Measurements from ENCODE around the gene ITPR1.

DNA sequence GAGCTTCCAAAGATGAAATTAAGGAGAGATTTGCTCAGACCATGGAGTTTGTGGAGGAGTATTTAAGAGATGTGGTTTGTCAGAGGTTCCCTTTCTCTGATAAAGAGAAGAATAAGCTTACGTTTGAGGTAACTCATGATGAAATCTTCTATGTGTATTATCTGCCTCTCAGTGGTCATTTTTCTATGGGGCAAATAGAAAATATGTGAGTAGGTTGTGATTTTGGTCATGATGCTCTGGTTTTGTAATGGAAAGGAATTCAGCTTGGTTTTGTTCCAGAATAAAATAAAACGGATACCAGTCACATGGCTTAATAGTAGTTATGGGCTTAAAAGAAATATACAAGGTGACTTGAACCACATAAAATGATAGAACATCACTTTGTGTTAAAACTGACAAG lies 181.1 kb downstream of the ITPR1 start:
- TF ChIP-seq, protein P1, sequence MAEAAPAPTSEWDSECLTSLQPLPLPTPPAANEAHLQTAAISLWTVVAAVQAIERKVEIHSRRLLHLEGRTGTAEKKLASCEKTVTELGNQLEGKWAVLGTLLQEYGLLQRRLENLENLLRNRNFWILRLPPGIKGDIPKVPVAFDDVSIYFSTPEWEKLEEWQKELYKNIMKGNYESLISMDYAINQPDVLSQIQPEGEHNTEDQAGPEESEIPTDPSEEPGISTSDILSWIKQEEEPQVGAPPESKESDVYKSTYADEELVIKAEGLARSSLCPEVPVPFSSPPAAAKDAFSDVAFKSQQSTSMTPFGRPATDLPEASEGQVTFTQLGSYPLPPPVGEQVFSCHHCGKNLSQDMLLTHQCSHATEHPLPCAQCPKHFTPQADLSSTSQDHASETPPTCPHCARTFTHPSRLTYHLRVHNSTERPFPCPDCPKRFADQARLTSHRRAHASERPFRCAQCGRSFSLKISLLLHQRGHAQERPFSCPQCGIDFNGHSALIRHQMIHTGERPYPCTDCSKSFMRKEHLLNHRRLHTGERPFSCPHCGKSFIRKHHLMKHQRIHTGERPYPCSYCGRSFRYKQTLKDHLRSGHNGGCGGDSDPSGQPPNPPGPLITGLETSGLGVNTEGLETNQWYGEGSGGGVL (tag by site-specific recombination; IDR thresholded peaks at IDR 0.05), result no peak
- TF ChIP-seq ZNF292 (tag by site-specific recombination; IDR thresholded peaks at IDR 0.05; ENCODE audit: borderline replicate concordance, low read depth) (no peak), KLF9 (tag by site-specific recombination; IDR thresholded peaks at IDR 0.05; ENCODE audit: low read depth) (no peak), ZNF830 (tag by site-specific recombination; IDR thresholded peaks at IDR 0.05; ENCODE audit: low read depth) (no peak), ZNF10 (tag by site-specific recombination; IDR thresholded peaks at IDR 0.05) (no peak), ZNF114 (tag by site-specific recombination; IDR thresholded peaks at IDR 0.05) (no peak), ZNF677 (tag by site-specific recombination; IDR thresholded peaks at IDR 0.05) (no peak), MZF1 (tag by site-specific recombination; IDR thresholded peaks at IDR 0.05; ENCODE audit: borderline replicate concordance) (no peak), ZNF138 (tag by site-specific recombination; IDR thresholded peaks at IDR 0.05; ENCODE audit: borderline replicate concordance) (no peak), BCL11A (tag by site-specific recombination; IDR thresholded peaks at IDR 0.05; ENCODE audit: low read depth) (no peak)
- TF ChIP-seq, protein P2, sequence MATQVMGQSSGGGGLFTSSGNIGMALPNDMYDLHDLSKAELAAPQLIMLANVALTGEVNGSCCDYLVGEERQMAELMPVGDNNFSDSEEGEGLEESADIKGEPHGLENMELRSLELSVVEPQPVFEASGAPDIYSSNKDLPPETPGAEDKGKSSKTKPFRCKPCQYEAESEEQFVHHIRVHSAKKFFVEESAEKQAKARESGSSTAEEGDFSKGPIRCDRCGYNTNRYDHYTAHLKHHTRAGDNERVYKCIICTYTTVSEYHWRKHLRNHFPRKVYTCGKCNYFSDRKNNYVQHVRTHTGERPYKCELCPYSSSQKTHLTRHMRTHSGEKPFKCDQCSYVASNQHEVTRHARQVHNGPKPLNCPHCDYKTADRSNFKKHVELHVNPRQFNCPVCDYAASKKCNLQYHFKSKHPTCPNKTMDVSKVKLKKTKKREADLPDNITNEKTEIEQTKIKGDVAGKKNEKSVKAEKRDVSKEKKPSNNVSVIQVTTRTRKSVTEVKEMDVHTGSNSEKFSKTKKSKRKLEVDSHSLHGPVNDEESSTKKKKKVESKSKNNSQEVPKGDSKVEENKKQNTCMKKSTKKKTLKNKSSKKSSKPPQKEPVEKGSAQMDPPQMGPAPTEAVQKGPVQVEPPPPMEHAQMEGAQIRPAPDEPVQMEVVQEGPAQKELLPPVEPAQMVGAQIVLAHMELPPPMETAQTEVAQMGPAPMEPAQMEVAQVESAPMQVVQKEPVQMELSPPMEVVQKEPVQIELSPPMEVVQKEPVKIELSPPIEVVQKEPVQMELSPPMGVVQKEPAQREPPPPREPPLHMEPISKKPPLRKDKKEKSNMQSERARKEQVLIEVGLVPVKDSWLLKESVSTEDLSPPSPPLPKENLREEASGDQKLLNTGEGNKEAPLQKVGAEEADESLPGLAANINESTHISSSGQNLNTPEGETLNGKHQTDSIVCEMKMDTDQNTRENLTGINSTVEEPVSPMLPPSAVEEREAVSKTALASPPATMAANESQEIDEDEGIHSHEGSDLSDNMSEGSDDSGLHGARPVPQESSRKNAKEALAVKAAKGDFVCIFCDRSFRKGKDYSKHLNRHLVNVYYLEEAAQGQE (tag by site-specific recombination; IDR thresholded peaks at IDR 0.05), result no peak
- TF ChIP-seq, protein P3, sequence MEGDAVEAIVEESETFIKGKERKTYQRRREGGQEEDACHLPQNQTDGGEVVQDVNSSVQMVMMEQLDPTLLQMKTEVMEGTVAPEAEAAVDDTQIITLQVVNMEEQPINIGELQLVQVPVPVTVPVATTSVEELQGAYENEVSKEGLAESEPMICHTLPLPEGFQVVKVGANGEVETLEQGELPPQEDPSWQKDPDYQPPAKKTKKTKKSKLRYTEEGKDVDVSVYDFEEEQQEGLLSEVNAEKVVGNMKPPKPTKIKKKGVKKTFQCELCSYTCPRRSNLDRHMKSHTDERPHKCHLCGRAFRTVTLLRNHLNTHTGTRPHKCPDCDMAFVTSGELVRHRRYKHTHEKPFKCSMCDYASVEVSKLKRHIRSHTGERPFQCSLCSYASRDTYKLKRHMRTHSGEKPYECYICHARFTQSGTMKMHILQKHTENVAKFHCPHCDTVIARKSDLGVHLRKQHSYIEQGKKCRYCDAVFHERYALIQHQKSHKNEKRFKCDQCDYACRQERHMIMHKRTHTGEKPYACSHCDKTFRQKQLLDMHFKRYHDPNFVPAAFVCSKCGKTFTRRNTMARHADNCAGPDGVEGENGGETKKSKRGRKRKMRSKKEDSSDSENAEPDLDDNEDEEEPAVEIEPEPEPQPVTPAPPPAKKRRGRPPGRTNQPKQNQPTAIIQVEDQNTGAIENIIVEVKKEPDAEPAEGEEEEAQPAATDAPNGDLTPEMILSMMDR (tag by site-specific recombination; IDR thresholded peaks at IDR 0.05), result no peak

All from HEK293 (cell line).